Esophagus muscularis mucosa (tissue), 4 donors: ENCODE results near the gene GNAO1. TPM values are rescaled to one million over a fixed set of nuclear protein-coding genes. Genes with fewer than 3 reads are reported as not detected.

Experiments
- DNase-seq: peaks from one replicate; pipeline ENCODE4 v3.0.0-alpha.2; 2017; ENCODE audit errors: extremely low spot score
- H3K27ac ChIP-seq, 4 donors: fragments of 200-600 bp; sonication (generic); replicated peaks in 1 of 4; 1 replicate in 3 of 4; 2 replicates in 1 of 4; pipeline ENCODE4 v1.5.1; 2016 to 2019; ENCODE audit warnings: mild to moderate bottlenecking in 1 of 4
- H3K27me3 ChIP-seq, 4 donors: fragments of 200-600 bp; sonication (generic); one replicate each; pipeline versions ENCODE4 v1.5.1 to v1.6.0; 2016 to 2019
- H3K36me3 ChIP-seq, 4 donors: fragments of 200-600 bp; sonication (generic); one replicate each; pipeline ENCODE4 v1.5.1; 2016 to 2019
- H3K4me1 ChIP-seq, 4 donors: fragments of 200-600 bp; sonication (generic); one replicate each; pipeline ENCODE4 v1.5.1; 2016 to 2019
- H3K4me3 ChIP-seq, 4 donors: fragments of 200-600 bp; sonication (generic); 1 replicate in 2 of 4; 2 replicates in 2 of 4; pipeline ENCODE4 v1.5.1; 2016 to 2019; ENCODE audit warnings: mild to moderate bottlenecking in 4 of 4, moderate library complexity in 1 of 4
- H3K9me3 ChIP-seq, 4 donors: fragments of 200-600 bp; sonication (generic); 1 replicate in 3 of 4; 2 replicates in 1 of 4; pipeline ENCODE4 v1.5.1; 2016 to 2019
- EP300 ChIP-seq: sonication (generic); formaldehyde crosslinking; IDR thresholded peaks from one replicate; pipeline ENCODE4 v1.6.1; 2017; ENCODE audit warnings: antibody characterized with exemption
- POLR2A ChIP-seq: fragments of 450-650 bp; IDR thresholded peaks from one replicate; pipeline ENCODE4 v1.6.1; 2017; ENCODE audit warnings: antibody characterized with exemption, moderate library complexity, mild to moderate bottlenecking, low read depth
- POLR2AphosphoS5 ChIP-seq, 2 donors: sonication (generic); formaldehyde crosslinking; IDR thresholded peaks; one replicate each; pipeline ENCODE4 v1.6.1; 2017; ENCODE audit warnings: antibody characterized with exemption in 2 of 2
- WGBS: methylation state at CpG from one replicate; pipeline ENCODE4 v1.1.5; 2018; 5-methylcytosine and 5-hydroxymethylcytosine counted together
- intact Hi-C: fragments of 100-400 bp; cut with DNase I; formaldehyde crosslinking; loops from one replicate; pipeline ENCODE4 v1.15.1; 2023
- total RNA-seq, 4 donors: library from RNA; depleted of rRNA; stranded (reverse); fragments of >200 nt; gene quantifications; one replicate each; pipeline versions ENCODE4 v1.1.0 to v1.2.1, GENCODE V29; 2016
- TF ChIP-seq, protein P1 (sequence below), 3 experiments: fragments of 200-600 bp in 2 of 3; fragments of 450-650 bp in 1 of 3; sonication (generic) in 2 of 3; IDR thresholded peaks; one replicate each; pipeline ENCODE4 v1.5.1; 2017 to 2019; ENCODE audit warnings: antibody characterized with exemption in 3 of 3, mild to moderate bottlenecking in 2 of 3, moderate library complexity in 1 of 3

GNAO1 gene
- total RNA-seq, 4 donors from 2014 or later = 2.1 to 6.8 (median 3.3) TPM

- intact Hi-C loops = no loop called here
- no peak for DNase-seq
- 98% methylated on average over 4 of the region's 4 CpGs for WGBS
- Histone ChIP-seq H3K9me3 (no peaks in the 10 kb centered on the region), H3K4me3 (no peak overlapping the region), H3K27ac (no peak overlapping the region), H3K4me1 (peaks cover 0 to 8% (median 3%) of the 10 kb centered on the region in 4 donors), H3K27me3 (no peaks in the 10 kb centered on the region), H3K36me3 (no peaks in the 10 kb centered on the region)
- TF ChIP-seq, protein P1, sequence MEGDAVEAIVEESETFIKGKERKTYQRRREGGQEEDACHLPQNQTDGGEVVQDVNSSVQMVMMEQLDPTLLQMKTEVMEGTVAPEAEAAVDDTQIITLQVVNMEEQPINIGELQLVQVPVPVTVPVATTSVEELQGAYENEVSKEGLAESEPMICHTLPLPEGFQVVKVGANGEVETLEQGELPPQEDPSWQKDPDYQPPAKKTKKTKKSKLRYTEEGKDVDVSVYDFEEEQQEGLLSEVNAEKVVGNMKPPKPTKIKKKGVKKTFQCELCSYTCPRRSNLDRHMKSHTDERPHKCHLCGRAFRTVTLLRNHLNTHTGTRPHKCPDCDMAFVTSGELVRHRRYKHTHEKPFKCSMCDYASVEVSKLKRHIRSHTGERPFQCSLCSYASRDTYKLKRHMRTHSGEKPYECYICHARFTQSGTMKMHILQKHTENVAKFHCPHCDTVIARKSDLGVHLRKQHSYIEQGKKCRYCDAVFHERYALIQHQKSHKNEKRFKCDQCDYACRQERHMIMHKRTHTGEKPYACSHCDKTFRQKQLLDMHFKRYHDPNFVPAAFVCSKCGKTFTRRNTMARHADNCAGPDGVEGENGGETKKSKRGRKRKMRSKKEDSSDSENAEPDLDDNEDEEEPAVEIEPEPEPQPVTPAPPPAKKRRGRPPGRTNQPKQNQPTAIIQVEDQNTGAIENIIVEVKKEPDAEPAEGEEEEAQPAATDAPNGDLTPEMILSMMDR (IDR thresholded peaks at IDR 0.05) = no peak
- TF ChIP-seq POLR2A = no peak
- TF ChIP-seq EP300 = no peak
- no peak for TF ChIP-seq POLR2AphosphoS5 (IDR thresholded peaks at IDR 0.05)
These were observed 53.3 kb downstream of the GNAO1 start for GRCh38 chr16:56244612-56245011.

GRCh38 chr16:56245197-56245596 is 53.9 kb downstream of the GNAO1 start:
- intact Hi-C loops = no loop called here
- 95% methylated on average over 6 of the region's 6 CpGs for WGBS
- Histone ChIP-seq H3K4me3 (no peak overlapping the region), H3K36me3 (no peaks in the 10 kb centered on the region), H3K27me3 (no peaks in the 10 kb centered on the region), H3K4me1 (peaks cover 0 to 8% (median 3%) of the 10 kb centered on the region in 4 donors), H3K9me3 (no peaks in the 10 kb centered on the region), H3K27ac (no peak overlapping the region)
- TF ChIP-seq POLR2AphosphoS5 (IDR thresholded peaks at IDR 0.05) (no peak), POLR2A (no peak), EP300 (no peak)
- TF ChIP-seq, protein P1 (IDR thresholded peaks at IDR 0.05) = no peak
- no peak for DNase-seq

DNA sequence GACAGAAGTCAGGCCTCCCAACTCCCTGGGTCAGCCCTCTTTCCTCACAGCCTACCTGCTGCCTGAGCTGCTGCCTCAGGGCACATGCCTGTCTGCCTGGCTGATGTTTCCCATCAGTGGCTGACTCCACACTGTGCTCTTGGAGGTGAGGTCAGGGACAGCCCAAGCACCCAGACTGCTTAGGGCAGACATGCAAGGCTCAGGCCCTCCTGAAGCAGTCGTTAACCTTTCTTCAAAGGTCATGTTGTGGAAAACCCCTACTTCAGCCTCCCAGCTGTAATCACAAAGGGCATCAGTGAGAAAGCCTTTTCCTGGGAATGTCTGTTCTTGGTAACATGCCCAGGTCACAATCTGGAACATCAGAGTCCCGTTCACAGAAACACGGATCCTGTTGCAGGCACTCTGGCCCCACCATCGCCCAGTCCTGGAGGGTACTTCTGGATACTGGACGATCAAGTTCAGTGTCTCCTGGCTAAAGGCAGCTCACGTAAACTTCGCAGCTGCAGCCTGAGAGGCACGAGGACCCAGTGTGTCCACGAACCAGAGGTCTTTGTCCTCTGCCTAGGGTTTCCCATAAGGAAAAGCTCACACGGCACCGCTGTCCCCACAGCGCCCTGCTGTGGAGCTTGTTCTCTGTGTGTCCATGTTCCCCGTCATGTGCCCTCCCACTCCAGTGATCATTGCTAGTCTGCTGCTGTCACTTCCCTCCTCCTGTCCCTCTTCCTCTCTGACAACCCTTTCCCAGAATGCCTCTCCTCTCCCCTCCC is 54.9 kb downstream of the GNAO1 start:
- no peak for DNase-seq
- no peak for TF ChIP-seq EP300
- TF ChIP-seq POLR2A = no peak
- H3K36me3 ChIP-seq = no peaks in the 10 kb centered on the region
- peaks cover 0 to 8% (median 3%) of the 10 kb centered on the region in 4 donors for H3K4me1 ChIP-seq
- H3K9me3 ChIP-seq = no peaks in the 10 kb centered on the region
- intact Hi-C loops = no loop called here
- H3K27ac ChIP-seq = no peak overlapping the region
- H3K27me3 ChIP-seq = no peaks in the 10 kb centered on the region
- WGBS = 74% methylated on average over 13 of the region's 13 CpGs
- H3K4me3 ChIP-seq = no peak overlapping the region

- no peak for TF ChIP-seq POLR2A
- TF ChIP-seq, protein P1 (IDR thresholded peaks at IDR 0.05) = no peak
- TF ChIP-seq POLR2AphosphoS5 (IDR thresholded peaks at IDR 0.05) = no peak
- peaks cover 0 to 8% (median 3%) of the 10 kb centered on the region in 4 donors for H3K4me1 ChIP-seq
- DNase-seq = no peak
- intact Hi-C loops = no loop called here
- no peaks in the 10 kb centered on the region for H3K36me3 ChIP-seq
- WGBS = 100% methylated on average over 3 of the region's 8 CpGs
- no peaks in the 10 kb centered on the region for H3K9me3 ChIP-seq
- no peak overlapping the region for H3K4me3 ChIP-seq
- no peaks in the 10 kb centered on the region for H3K27me3 ChIP-seq
- H3K27ac ChIP-seq = no peak overlapping the region
These were observed 55.7 kb downstream of the GNAO1 start for GRCh38 chr16:56247018-56247417.

- intact Hi-C loops = no loop called here
- no peaks in the 10 kb centered on the region for H3K27me3 ChIP-seq
- no peak for TF ChIP-seq POLR2AphosphoS5 (IDR thresholded peaks at IDR 0.05)
- TF ChIP-seq EP300 = no peak
- TF ChIP-seq, protein P1 (IDR thresholded peaks at IDR 0.05) = no peak
- TF ChIP-seq POLR2A = no peak
- H3K9me3 ChIP-seq = no peaks in the 10 kb centered on the region
- H3K4me3 ChIP-seq = no peak overlapping the region
- peaks cover 6 to 15% (median 11%) of the 10 kb centered on the region in 4 donors for H3K4me1 ChIP-seq
- no peak for DNase-seq
- no peaks in the 10 kb centered on the region for H3K36me3 ChIP-seq
- no peak overlapping the region for H3K27ac ChIP-seq
These were observed 56.5 kb downstream of the GNAO1 start for GRCh38 chr16:56247808-56248207.
